Activated CD4-positive, alpha-beta T cell treated with anti-CD3 and anti-CD28 coated beads, Interleukin-2, amount 50 U/mL, for 48 hours (primary cell): Measurements from ENCODE around the gene ARHGAP31.
"Not testable (repeated sequence)": the region's sequence is repeated elsewhere in the genome, so short reads cannot be mapped to it uniquely, and the experiment has no call there.

Experiments
- DNase-seq, 2 experiments: peaks; one replicate each; pipeline ENCODE4 v3.0.0-alpha.2; 2020

ARHGAP31 gene

DNA sequence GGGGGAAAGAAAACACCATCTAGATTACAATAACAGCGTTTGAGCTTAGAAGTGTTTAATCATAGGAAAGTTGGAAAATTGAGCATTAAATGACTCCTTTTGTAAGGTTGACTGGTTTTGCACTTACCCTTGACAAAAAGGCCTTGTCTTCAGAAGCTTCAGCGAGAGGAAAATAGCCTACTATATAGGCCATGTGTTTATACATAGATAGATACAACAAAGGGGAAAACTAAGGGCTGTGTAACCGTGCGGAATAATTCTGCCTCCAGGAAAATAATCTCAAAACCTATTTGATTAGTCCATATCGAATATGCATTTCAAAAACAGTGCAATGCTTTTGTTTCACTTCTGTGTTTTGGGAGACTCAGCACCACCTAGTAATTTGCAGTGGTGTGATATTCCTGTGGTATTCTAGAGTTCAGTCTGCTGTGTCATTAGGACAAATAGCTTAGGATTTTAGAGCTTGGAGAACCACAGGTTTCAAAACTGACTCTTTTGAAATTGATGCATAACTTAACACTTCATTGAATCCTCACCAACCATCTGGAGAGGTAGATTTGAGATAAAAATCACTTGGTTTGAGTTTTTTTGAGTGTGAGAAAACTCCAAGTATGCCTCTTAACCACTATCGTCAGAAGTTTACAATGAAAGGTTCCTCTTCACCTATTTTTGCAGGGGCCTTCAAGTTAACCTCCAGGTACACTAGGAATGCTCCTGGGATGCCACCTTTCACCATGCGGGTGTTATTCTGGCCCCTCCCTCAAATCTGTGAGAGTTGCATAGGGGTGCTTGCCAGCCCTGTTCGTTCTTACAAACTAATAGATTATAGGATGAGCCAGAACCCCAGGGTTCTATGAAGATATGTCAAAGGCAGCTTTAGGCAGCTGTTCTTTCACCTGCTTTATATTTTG, 1.9 kb downstream of the ARHGAP31 start:
- DNase-seq = no peak

DNA sequence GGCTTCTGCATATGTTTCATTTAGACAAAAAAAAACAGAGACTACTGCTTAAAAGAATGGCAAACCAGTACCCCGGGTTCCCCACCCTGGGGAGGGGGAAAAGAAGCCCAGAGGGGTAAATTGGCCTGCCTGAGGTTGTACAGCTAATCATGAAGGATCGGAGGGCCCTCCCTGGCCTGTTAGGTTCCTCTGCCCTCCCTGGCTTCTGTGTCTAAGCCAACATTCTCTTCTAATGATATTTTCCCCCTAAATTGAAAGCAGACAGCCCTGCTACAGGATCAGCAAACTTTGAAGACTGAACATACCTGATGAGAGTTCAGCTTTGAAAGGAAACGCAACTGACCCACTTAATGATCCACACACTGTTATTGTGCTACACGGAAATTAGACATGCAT, 2.5 kb downstream of the ARHGAP31 start:
- no peak for DNase-seq

DNA sequence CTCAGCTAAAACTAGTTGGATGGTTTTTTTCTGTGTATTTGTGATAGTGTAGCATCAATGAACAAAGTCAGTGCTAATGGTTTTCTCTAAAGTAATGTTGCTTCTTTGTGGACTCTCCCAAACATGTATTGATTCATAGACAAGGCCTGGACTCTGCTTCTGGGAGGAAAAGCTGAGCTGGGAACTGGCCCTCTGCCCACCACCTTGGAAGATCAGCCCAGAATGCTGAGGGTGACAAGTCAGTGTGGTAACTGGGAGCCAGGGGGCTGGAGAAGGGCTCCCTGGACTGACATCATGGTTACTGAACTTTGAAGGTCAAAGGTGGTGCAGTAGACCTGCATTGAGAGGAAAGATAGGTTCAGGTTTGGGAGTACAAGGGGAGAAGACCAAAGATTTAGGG, 3.0 kb downstream of the ARHGAP31 start:
- no peak for DNase-seq

DNA sequence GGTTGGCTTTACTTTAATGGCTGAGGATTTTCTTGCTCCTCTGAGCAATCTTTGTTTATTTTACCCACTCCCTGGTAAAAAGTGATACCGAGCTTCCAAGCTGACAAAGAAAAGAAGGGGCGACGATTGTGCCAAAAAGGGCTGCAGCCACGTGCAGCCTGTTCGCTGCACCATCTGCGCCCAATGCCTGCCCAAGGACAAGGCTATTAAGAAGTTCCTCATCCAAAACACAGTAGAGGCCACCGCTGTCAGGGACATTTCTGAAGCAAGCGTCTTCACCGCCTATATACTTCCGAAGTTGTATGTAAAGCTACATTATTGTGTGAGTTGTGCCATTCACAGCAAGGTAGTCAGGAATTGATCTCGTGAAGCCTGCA, 4.4 kb downstream of the ARHGAP31 start:
- no peak for DNase-seq

DNA sequence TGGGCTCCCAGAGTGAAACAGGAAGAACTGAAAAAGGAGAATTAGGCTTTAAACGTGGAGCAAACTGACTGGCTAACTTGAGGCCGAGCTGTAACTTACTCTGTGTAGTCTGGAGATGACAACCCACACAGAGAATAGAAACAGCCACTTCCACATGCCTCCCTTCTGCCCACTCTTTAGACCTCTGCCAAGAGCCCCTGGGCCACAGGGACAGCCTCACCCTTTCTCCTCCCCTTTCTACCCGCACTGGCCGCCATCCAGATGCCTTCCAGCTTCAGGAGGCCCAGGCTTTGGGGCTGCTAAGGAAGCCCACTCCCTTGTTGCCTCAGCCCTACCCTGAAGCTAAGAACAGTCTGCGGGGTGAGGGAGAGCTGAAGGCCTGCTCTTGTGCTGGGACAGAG, 6.8 kb downstream of the ARHGAP31 start:
- no peak for DNase-seq

DNA sequence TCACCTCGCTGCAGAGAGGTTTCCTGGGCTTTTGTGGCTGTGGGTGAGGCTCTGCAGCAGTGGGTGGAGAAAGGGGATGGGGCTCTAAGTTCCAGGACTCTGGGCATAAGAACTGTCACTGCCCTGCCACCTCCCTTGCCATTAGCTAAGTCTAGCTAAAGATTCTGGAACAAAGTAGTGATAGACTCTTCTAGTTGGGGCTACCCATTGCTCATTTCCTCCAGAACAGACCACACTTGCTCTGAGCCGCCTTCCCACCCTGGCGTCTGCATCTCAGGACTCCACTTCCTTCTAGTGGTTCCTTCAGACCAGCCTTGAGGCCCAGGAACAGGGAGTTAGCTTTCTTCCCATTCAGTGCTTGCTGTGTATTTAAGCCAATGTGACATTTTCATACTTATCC, 7.5 kb downstream of the ARHGAP31 start:
- no peak for DNase-seq

DNA sequence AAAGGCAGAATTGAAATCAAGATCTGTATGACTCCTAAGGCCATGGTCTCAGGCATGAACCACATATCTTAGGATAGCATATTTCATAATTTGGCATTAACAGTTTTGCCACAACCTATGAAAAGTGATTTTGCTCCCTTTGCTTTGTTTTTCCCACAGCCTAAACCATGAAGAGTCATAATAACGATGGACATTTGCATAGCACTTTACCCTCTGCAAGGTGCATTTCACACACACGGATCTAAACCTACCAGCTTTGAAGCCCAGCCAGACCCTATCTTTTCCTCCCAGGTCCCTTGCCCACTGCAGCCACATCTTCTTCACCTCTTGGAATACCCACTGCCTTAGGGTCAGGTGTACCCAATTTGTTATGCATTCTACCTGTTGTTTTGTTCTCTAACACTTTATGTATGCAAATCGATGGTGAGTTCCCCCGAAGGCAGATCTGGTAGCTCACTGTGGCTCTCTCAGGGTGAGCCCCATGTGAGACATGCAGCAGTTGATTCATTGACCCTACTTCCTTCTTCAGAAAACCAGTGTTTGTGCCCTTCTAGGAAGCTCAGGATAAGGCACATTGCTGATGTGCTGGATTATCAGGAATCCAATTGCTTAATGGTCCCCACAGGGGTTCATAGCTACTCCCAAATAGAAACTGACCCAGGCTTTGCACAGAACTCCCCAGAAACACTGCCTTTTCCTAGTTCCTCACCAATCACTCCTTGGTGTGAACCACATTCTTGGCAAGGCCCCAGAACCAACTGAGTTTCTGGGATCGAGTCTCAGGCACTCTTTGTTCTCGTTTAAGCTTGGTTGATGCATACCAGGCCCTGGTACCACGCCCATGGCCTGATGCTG, 8.7 kb downstream of the ARHGAP31 start:
- no peak for DNase-seq

DNA sequence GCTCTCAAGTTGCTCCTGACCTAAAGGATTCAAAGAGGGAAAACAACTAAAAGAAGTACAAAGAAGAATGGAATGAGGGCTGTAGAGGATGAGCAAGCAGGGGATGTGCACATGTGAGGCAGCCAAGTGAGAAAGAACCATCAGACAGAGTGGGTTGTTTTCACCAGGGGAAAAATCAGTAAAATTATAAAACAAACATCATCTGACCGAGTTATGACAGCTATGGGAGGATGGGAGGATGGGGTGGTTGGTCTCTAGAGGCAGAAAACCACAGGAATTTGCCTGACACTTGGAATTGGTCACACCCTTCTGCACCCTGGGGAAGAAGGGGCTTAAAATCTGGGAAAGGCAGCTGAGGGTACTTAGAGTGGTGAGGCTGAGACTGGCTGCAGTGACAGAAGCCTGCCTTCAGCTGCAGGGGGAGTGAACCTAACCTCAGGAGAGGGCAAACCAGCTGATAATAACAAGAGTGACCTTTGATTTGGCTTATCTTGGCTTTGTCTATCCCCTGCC, 10.1 kb downstream of the ARHGAP31 start:
- no peak for DNase-seq

DNA sequence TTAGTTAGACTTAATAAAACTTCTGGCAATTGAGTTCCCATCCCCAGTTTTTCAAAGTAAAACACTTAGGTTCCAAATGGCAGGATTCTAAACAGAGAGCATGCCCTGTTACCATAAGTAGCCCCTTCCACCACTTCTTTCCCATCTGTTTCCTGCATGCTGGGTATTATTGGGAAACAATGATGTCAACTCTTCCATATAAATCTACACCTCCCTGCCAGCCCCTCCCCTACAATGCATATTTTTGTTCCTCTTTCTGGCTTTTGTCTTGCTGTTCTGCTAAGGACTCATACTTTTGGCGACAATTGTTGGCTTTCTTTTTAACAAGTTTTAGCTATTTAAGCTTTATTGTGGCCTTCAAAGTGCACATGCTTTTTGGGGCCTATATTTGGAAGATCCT, 11.1 kb downstream of the ARHGAP31 start:
- no peak for DNase-seq

DNA sequence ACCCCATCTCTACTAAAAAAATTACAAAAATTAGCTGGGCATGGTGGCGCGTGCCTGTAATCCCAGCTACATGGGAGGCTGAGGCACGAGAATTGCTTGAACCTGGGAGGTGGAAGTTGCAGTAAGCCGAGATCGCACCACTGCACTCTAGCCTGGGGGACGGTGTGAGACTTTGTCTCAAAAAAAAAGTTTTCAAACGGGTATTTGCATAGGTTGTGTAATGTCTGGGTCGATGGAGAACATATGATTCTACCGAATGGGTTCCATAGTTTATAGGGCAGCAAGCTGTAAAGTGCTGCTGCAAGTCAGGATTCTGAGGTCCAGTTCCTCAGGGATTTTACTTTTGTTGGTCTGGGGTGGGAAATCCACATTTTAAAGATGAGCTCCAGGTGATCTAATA, 12.2 kb downstream of the ARHGAP31 start:
- DNase-seq = not testable (repeated sequence)

DNA sequence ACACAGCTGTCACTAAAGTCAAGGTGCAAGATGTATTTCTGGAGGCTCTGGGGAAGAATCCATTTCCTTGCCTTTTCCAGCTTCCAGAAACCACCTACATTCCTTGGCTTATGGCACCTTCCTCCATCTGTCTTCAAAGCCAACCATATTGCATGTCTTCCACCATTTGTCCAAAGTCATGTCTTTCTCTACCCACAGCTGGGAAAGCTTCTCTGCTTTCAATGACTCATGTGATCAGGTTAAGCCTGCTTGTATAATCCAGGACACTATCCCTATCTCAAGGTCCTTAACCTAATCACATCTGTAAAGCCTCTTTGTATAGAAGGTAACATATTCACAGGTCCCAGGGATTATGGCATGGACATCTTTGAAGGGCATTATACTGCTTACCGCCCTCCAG, 14.2 kb downstream of the ARHGAP31 start:
- DNase-seq = no peak

DNA sequence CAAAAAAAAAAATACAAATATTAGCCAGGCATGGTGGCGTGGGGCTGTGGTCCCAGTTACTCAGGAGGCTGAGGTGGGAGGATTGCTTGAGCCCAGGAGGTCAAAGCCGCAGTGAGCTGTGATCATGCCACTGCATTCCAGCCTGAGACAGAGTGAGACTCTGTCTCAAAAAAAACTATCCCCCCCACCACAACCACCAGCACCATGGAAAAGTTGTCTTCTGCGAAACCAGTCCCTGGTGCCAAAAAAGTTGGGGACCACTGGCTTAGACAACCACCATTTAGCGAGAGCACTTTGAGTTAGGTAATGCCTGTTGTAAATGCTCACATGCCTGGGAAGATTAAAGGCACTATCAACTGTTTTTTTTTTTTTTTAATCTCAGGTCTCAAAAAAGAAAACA, 15.4 kb downstream of the ARHGAP31 start:
- DNase-seq = no peak

DNA sequence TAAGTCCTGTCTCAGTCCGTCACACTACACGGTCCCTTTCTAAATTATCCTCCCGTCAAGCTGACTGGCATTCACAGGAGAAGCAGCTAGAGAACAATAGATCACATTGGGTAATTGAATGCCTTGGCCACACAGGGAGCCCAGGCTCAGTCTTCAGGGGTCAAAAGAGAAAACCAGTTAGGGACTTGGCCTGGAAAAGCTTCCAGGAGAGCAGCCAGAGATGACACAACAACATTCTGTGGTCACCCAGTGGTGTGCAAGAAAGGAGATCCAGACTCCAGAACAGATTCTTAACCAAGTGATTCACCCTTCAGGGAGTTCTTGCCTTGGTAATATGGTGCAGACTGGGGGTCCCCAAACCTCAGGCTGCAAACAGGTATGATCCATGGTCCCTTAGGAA, 15.9 kb downstream of the ARHGAP31 start:
- no peak for DNase-seq

DNA sequence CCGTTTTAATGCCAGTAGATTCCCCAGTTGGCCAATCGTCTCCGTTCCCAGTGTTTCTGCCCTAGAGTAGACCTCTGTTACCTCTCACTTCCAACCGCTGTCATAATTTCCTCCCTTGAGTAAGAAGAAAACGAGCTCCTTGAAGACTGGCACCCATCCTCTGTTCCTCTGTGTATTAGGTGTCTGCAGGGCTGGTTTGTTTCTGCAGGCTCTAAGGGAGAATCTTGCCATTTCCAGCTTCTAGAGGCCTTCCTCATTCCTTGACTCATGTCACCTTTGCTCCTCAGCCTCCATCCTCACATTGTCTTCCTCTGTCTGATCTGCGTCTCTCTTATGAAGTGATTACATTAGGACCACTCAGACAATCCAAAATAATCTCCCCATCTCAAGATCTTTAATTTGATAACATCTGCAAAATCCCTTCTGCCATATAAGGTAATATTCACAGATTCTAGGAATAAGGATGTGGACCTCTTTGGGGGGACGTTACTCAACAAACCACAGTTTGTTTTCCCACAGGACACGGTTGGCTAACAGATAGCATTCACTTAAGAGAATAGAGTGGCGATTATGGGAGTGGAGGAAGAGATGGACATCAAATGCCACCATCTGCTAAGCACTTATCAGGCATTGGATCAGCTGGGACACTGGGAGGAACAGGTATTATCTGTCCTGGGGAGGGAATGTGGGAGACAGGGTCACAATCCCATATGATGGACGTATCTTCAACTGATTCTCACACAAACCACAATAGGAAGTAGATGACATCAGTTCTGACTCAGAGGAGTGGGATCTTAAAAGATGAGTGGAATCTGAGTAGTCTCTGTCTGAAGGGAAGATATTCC, 17.1 kb downstream of the ARHGAP31 start:
- no peak for DNase-seq

DNA sequence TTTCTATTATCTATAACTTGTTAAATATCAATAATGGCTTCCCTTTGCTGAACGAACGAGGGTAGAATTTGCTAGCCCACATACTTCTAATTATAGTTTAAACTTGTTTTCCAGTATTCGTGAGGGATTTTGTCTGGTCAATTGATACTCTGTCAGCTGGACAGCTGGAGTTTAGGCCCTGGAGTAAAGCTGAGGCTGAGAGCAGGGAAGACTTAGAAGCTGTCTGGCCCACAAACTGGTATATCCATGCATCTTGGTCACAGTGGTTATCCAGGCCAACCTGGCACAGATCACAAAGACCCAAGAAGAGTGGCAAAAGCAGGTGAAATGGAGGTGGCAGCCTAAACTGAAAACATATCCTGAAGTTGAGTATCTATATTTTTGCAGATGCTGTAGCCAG, 19.3 kb downstream of the ARHGAP31 start:
- DNase-seq = no peak

DNA sequence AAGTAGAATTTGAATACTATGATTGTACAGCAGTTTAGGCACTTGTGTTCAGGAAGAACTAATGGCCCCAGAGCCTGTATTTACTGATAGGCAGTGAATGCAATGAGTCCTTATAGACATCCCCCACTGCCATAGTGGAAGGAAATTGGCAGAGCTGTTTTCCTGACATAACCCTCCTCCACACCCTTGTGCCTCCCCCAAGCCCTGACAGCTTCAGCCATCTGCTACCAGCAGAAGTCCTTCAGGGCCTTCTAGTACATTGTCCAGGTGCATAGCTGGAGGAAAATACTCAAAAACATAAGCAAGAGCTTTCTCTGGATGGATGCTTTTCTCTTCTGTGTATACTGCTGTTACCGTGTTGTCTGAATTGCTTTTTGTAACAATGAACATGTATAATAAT, 20.6 kb downstream of the ARHGAP31 start:
- DNase-seq = no peak

DNA sequence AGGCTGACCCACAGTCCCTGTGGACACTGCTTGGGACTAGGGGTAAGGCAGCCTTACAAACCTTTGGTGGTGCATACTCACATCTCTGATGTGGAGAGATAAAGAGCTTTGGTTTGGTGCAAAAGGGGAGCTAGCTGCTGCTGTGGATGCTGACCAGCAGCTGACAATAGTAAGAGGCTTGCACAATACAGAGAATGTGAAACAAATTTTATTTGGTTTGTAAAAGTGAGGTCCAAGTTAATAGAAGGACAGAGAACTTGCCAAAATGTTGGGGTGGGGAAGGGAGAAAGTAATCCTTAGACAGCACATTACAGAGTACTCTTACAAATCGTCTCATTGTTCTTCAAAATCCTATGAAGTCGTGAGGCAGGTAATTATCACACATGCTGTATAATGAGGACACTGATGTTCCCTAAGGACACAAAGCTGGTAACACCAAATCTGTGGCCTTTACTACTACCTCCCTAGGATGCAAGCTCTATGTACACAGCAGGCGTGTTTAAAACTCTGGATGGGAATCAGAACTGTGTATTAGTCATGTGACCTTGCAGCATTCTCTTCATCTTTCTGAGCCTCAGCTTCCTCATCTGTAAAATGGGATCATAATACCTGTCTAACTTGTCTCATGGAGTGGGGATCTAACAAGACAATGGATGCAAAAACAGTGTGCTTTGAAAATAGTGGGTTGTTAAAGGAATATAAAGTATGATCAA, 21.6 kb downstream of the ARHGAP31 start:
- DNase-seq = no peak

DNA sequence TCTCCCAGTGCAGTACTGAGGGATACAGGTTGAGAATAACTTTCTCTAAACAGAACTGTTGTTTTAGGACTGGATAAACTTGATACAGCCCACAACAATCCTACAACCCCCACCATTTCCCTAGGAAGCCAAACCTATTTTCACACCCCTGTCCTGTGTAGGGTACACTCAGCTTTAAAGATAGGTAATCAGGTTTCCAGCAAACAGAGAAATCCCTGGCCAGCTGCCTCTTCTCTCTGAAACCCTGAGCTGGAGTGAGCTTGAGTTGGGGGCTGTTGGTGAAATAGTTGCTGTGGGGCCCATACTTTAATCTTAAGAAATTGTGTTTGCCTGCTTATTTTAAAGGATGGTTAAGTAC, 22.1 kb downstream of the ARHGAP31 start:
- no peak for DNase-seq

DNA sequence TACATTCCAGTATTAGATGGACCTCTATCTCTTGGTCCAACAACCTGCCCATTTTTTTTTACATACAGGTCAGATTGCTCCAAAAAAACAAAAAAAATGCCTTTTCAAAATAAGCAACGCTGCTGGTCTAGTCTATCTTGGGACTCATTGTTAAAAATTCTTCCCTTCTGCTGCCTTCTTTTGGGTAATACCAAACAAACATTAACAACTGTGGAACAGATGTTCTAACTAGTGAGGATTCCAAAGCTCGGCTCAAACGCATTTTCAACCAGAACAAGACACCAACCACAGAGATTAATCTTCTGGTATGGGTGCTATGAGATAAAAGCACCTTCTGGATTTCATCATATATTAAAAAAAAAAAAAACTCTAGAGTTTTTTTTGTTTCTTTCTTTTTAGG, 24.7 kb downstream of the ARHGAP31 start:
- DNase-seq = no peak

DNA sequence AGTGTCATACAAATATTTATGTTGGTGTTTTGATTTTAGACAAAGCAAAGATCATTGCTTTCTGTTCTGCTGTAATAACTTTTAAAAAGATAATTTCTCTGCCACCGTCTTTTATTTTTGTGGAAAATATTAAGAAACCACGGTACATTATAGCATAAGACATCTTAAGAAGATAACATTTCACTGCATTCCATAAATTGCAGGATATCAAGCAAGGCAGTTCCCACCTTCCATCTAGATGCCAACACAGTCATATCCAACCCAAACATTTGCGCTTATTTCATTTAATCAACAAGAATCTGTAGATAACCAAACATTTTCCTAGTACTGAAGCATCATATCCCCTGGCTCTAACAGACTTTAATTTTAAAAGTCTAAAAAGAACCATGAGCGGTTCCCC, 25.1 kb downstream of the ARHGAP31 start:
- DNase-seq = no peak

DNA sequence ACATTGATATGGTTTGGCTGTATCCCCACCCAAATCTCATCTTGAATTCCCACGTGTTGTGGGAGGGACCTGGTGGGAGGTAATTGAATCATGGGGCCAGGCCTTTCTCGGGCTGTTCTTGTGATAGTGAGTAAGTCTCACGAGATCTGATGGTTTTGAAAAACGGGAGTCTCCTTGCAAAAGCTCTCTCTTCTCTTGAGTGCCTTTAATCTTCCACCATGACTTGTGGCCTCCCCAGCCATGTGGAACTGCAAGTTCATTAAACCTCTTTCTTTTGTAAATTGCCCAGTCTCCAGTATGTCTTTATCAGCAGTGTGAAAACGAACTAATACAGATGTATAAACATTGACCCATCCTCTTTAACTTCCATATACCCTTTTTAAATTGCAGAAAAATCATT, 26.6 kb downstream of the ARHGAP31 start:
- DNase-seq = not testable (repeated sequence)
